Ramos (cell line): ENCODE results near the gene FOSL2.

ENCODE experiments used
- in situ Hi-C: fragments of 300-500 bp; cut with MboI; formaldehyde crosslinking; loops from one replicate; pipeline ENCODE4 v1.14.3; 2022; ENCODE audit warnings: low sequenced_read_pairs; ENCODE audit not compliant: unreplicated experiment

Gene FOSL2

DNA sequence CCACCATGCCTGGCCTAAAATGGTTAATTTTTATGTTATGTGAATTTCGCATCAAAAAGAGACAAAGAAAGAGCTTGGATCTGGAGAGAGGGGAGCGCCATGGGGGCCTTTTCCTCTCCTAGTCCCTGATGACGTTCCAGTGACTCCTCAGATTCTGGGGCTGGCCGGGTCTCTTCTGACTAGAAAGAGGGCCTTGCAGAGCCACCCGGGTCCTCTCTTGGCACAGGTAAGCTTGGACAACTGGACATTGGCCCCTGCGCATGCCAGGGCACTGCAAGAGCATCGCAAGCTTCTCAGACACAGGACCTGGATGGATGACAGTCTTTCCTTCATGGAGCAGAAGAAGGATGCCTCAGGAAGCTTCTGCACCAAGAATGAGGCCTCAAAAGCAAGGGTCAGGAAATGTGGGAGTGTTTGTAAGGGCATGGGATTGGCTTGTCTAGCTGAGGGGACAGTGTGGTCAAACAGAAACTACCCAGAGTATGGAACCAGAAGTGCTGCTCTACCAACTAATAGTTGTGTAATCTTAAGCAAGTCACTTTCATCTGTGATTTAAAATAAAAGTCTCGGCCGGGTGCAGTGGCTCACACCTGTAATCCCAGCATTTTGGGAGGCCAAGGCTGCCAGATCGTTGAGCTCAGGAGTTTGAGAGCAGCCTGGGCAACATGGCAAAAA, 35.2 kb downstream of the FOSL2 start:
- in situ Hi-C loops, result loop anchor here (25.0 kb wide), 1 partner anchor 666 kb away; the partner anchor contains the start of gene MRPL33

DNA sequence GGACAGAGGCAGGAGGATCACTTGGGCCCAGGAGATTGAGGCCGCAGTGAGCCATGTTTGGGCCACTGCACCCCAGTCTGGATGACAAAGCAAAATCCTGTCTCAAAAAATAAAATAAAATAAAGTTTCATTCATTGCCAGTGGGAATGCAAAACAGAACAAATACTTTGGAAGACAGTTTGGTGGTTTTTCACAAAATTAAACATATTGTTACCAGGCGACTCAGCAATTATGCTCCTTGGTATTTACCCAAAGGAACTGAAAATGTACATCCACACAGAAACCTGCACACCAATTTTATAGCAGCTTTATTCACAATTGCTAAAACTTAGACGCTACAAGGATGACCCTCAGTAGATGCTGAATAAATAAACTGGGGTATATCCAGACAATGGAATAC, 35.8 kb downstream of the FOSL2 start:
- in situ Hi-C loops, result loop anchor here (25.0 kb wide), 1 partner anchor 666 kb away; the partner anchor contains the start of gene MRPL33

DNA sequence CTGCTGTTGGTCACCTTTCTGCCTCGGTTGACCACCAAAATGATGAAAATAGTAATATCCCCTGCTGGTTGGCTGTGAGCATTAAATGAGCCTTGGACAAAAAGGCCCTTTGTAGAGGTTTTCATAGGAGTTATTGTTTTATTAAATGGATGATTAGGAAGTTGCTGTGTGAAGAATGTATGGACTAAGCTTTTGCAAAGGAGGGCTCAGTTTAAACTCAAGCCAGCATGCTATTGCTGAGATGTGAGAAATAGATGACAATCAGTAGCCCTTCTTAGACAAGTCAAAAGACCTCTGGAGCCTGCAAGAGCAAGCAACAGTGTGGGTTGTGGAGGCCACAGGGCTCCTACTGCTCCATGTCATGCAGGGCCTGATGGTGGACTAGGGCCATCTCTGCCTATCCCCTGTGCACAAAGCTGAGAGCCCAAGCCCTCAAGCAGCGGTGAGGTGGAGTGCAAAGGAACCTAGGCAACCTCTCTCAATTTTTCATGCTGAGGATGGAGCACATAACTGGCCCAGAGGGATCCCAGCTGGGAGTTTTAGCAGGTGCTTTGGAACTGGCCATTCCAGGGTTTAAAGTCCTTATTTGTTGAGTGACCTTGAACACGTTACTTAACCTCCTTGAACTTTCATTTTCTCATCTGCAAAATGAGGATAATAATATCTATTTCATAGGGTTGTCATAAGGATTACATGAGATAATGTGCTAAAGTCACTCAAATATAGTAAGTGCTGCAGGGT, 37.1 kb downstream of the FOSL2 start:
- in situ Hi-C loops, result loop anchor here (25.0 kb wide), 1 partner anchor 668 kb away; the partner anchor contains the start of gene MRPL33

DNA sequence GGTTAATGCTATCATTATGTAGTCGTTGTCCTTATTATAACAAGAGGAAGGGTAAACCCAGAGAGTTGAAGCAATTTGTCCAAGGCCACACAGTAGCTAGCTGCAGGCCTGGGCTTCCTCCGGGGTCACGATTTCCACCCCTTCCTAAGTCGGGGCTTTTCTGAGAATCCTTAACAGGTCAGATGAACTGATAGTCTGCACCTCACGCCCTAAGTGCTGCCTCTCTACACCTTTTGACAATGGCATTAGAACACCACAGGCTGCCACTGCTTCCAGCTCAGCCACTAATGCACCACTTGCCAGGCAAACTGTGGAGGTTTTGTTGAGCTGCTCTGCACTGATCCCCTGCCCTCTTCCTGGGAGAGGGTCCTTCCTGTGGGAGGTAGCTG, 37.7 kb downstream of the FOSL2 start:
- in situ Hi-C loops, result loop anchor here (25.0 kb wide), 1 partner anchor 668 kb away; the partner anchor contains the start of gene MRPL33

DNA sequence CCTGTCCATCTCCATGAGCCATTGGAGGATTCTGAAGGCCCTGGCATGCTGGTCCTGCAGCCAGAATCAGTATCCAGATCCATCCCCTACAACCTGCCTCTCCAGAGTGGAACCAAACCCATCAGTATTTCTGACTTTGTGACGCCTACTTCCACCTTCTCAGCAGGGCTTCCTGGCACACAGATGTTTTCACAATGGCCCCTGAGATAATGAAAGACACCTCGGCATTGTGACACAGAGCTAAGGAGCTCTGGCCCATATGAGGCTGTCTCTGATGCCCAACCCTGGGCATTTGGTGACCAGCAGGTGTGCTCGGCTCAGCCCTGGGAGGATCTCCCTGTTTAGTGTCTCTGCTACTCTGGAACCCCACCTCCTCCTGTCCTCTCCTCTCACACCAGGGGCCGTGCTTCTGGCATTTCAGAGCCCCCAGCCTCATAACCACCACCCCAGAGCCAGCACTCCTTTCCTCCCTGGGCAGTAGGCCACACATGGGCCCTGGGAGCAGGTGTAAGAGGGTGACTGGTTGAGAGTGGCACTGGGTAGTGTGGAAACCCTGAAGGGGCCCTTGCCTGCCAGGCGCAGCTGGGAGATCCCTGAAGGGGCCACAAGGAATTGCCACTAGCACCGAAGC, 38.2 kb downstream of the FOSL2 start:
- in situ Hi-C loops, result loop anchor here (25.0 kb wide), 1 partner anchor 669 kb away; the partner anchor contains the start of gene MRPL33

DNA sequence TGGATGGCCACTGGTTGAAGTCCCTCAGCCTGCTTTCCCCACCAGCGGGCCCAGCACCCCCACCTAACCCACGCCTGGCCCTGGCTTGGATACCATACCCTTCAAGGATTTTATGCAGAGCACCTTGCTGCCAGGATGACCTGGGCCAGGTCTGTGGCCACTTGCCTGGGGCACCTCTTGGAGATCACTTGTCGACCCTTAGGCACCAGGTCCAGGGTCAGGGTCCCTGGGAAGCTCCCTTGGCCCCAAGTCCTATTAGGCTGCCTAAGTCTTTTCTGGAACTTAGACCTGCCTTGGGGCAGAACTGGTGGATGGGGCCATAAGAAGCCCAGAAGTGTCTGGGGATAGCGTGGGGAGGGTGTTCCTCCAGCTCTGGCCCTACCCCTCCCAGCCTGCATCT, 39.1 kb downstream of the FOSL2 start:
- in situ Hi-C loops, result loop anchor here (25.0 kb wide), 1 partner anchor 669 kb away; the partner anchor contains the start of gene MRPL33

DNA sequence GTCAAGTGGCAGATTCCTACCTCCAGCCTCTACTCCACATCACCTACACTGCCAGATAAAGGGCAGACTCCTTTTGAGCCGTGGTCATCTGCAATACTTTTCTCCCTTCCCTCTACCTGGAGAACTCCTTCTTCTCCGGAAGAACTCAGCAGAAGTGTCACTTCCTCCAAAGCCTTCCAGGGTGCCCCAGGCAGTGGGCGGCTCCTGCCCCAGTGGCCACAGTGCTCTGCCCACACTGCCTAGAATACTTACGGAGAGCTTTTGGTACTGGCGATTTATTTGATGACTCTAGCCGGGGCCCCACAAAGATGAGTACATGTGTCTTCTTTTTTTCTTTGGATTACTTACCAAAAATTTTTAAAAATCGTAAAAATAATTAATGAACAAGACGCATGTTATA, 39.7 kb downstream of the FOSL2 start:
- in situ Hi-C loops, result loop anchor here (25.0 kb wide), 1 partner anchor 670 kb away; the partner anchor contains the start of gene MRPL33

DNA sequence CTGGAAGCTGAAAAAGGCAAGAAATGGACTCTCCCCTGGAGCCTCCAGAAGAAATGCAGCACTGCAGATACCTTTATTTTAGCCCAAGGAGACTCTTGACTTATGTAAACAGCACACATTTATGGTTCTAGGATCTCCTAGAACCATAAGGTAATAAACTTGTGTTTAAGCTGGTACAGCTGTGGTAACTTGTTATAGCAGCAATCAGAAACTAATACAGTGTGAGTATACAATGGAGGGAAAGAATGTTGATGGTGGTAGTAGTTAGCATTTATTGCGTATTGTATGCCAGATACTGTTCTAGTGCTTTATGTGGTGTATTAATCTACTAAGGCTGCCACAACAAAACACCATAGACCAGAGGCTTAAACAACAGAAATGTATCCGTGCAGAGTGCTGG, 40.6 kb downstream of the FOSL2 start:
- in situ Hi-C loops, result loop anchor here (25.0 kb wide), 1 partner anchor 671 kb away; the partner anchor contains the start of gene MRPL33

DNA sequence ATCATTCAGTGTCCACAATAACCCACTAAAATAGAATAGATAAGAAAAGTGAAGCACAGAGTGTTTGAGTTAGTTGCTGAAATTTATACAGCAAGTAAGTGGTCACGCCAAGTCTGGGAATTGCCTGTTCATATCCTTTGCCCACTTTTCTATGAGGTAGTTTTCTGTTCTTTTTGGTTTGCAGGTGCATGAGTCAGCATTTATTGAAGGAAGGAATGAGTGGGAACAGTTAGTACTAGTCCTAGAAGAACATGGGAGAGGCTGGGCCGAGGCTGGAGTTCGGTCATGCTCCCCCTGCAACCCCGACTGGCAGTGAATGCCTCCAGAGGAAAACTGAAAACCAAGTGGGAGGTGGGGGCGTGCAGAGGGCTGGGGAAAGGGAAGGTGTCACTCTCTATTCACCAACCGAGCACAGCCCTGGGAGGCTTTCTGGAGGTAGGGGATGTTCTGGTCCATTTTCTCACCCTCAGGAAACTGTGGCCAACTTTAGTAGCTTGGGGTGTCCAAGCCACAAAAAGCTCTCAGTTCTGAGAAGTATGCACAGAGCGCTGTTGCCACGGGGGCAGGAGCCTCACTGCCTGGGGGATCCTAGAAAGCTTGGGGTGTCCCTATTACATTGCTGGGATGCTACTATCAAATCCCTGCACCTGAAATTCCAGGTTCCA, 41.4 kb downstream of the FOSL2 start:
- in situ Hi-C loops, result loop anchor here (25.0 kb wide), 1 partner anchor 672 kb away; the partner anchor contains the start of gene MRPL33

DNA sequence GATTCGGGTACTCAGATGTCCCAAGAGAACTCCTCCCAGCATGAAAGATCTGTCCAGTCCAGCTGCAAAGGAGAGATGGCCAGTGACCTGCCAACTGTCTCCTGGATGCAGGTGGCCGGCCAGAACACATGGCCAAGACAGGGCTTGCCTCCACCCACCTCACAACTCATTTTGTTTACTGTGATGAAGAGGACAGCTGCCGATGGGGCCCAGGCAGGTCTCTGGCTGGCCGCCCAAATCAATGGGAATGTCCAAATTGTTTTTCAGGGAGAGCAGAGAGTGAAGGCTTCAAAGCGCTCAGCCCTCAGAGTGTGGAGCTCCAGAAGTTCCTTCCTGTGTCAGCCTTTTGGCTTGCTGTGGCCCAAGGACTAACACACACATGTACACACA, 41.9 kb downstream of the FOSL2 start:
- in situ Hi-C loops, result loop anchor here (25.0 kb wide), 1 partner anchor 672 kb away; the partner anchor contains the start of gene MRPL33

DNA sequence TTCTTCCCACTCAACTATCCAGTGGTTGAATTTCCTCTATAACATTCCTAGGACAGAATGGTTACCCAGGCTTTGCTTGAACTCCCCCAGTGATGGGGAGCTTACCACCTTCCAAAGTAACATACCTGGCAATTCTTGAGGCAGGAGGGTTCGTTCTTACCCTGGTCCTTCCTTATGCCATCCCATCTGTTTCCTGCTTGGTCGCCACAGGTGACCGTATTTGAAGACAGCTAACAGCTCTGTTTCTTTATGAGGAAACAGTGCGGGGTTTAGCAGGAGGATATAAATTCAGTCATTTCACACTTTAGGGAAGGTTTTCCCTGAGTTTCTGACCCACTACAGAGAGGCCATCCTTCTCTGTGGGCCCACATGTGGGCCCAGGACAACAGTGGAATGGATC, 42.6 kb downstream of the FOSL2 start:
- in situ Hi-C loops, result loop anchor here (25.0 kb wide), 1 partner anchor 673 kb away; the partner anchor contains the start of gene MRPL33

DNA sequence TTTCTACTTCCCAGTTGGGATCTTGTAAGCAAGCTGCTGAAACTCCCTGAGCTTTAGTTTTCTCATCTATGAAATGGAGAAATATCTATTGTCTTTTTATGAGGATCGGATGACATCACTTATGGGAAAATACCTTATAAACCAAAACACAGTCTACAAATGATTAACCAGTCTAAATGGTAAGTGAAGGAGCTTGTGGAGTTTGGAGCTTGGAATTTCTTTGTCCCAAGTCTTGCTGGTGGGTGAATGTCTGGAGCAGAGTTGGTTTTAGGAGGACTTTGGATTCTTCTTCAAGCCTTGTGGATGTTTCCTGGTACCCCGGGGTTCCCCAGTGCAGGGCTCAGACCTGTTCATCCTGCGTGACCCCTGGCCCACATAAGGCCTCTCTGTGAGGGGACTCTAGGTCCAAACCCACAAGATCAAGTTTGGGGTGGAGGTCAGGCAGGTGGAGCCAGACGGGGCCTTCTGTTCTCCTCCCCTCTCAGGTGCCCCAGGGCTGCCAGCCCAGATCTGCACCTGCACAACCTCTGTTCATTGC, 43.2 kb downstream of the FOSL2 start:
- in situ Hi-C loops, result loop anchor here (25.0 kb wide), 1 partner anchor 674 kb away; the partner anchor contains the start of gene MRPL33

DNA sequence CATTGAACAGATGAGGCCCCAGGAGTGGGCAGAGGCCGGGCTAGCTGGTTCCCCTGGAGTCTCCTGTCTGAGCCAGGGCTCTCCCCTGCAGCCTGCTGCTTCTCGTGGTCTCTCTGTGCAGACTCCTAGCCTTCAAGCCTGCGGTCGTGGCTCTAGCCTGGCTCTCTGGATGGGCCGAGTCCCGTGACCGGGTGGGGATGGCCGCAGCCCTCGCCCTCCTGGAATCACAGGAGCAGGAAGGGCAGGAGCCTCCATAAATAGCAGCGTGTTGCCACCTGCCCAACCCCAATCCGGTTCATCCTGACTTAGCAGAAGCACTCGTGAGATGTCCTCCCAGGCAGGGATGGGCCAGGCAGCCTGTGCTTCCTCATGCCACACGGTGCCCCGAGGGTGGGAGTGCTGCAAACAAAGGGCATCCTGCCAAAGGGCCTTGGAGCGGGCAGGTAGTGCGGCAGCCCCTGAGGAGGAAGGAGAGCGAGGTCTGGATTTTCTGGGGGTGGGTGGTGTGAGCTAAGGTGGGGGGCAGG, 43.9 kb downstream of the FOSL2 start:
- in situ Hi-C loops, result loop anchor here (25.0 kb wide), 1 partner anchor 674 kb away; the partner anchor contains the start of gene MRPL33

DNA sequence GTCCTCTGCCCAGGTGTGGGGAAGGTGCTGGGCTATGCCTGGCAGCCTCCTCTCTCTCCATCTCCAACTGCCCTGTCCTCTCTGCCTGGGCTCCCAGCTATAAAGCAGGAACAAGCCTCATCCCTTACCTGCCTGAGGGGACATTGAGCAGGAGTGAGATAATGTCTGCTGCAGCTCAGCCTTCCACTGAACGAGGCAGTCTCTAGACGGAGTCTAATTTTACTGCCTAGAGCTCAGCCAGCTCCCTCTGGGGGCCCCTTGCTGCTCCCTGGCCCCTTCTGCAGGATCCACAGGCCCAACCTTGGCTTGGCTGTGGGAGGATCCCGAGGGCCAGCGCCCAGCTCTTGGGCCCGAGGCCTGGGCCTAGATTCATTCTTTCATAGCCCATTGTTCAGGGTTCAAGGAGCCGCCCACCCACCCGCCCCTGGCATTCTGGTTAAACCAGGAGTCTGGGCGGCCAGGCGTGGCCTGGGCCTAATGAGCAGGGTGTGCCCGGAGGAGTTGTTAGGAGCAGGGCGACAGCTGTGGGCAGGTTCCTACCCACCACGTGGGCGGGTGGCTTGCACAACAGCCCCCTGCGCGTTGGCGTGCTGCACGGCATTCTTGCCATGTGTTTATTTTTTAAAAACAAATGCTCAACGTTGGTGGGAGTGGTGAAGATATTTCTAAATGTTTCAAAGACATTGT, 44.6 kb downstream of the FOSL2 start:
- in situ Hi-C loops, result loop anchor here (25.0 kb wide), 1 partner anchor 675 kb away; the partner anchor contains the start of gene MRPL33

DNA sequence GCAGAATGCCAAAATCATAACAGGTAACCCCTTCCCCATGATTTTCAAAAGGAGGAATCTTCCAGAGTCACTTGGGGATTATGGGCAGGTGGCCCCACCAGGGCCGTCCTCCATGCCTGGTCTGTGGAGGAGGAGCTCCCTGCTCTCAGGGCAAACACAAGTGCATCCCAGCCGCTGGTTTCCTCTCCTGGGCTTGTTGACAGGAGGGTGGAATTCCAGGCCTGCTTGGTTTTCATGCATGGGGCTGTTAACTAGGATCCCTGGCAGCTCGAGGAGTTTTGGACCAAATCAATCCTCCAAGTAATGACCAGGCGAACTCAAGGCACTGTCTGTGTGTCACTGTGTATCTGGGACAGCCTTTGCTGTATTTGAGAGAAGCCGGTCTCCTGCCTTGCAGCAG, 45.3 kb downstream of the FOSL2 start:
- in situ Hi-C loops, result loop anchor here (25.0 kb wide), 1 partner anchor 676 kb away; the partner anchor contains the start of gene MRPL33

DNA sequence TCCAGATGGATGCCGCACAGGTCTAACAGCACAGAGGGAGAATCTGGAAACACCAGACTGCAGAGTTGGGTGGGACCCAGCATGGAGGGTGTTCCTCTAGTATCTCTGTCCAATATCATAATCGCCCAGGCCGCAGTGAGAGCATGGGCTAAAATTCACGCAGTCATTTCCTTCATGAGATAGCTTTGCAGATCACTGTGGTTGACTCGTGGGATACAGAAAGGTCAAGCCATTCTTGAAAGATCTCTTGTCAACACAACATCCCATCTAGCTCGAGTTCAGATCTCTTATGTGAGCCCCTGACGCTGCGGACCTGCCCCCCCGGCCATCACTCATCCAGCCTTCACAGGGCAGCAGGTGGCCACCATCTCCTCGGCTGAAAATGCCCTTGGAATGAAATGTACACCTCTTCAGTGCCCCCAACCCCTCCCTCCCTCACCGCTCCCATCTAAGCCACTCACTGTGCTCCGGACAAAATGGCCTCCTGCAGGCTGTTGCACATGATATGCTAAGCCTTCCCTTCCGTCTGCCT, 45.9 kb downstream of the FOSL2 start:
- in situ Hi-C loops, result loop anchor here (25.0 kb wide), 1 partner anchor 676 kb away; the partner anchor contains the start of gene MRPL33

DNA sequence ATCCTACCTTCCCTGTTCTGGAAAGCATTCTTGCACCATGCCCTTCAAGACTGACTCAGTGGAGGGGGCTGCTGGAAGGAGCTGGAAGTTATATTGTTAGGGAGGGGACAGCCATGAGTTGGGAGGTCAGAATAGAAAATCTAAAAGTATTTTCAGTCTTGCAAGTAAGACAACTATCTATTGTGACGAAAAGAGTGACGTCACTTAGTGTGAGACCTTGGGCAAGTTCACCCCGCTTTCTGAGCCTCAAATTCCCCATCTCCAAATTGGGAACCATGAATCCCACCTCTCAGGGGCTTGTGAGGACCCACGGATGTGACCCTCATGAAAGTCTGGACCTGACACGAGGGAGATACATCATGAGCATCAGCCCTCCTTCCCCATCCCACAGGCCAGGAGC, 46.5 kb downstream of the FOSL2 start:
- in situ Hi-C loops, result loop anchor here (25.0 kb wide), 1 partner anchor 677 kb away; the partner anchor contains the start of gene MRPL33

DNA sequence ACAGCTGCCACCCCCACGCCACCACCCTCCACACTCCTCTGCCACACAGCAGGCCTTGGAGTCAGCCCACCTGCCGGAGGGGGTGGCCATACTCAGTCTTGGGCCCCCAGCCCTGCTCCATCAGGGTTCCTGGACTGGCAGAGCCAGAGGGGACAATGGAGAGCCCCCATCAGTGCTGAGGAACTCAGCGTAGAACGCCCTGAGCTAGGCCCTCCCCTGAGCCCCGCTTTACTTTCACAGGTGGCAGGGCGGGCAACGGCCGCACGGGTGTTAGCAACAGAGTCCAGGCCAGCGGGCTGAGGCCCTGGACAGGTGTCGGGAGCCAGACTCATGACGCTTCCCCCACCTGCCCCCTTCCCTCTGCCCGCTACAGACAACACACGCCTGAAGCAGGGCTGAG, 47.1 kb downstream of the FOSL2 start:
- in situ Hi-C loops, result loop anchor here (25.0 kb wide), 1 partner anchor 677 kb away; the partner anchor contains the start of gene MRPL33
